GM10266 (cell line): ENCODE data around the gene ZNF76.

Experiments
- DNase-seq: peaks from one replicate; pipeline ENCODE4 v3.0.0; 2012; ENCODE audit errors: extremely low spot score
- TF ChIP-seq, protein P1 (sequence below): IDR thresholded peaks from 2 replicates; pipeline ENCODE4 v1.5.1; 2012; ENCODE audit warnings: mild to moderate bottlenecking, low read depth; ENCODE audit not compliant: control insufficient read depth, insufficient read depth; ENCODE audit errors: missing control alignments

Gene ZNF76

GRCh38 chr6:35237476-35237875 is 22.1 kb upstream of the ZNF76 start:
- no peak for DNase-seq
- TF ChIP-seq, protein P1, sequence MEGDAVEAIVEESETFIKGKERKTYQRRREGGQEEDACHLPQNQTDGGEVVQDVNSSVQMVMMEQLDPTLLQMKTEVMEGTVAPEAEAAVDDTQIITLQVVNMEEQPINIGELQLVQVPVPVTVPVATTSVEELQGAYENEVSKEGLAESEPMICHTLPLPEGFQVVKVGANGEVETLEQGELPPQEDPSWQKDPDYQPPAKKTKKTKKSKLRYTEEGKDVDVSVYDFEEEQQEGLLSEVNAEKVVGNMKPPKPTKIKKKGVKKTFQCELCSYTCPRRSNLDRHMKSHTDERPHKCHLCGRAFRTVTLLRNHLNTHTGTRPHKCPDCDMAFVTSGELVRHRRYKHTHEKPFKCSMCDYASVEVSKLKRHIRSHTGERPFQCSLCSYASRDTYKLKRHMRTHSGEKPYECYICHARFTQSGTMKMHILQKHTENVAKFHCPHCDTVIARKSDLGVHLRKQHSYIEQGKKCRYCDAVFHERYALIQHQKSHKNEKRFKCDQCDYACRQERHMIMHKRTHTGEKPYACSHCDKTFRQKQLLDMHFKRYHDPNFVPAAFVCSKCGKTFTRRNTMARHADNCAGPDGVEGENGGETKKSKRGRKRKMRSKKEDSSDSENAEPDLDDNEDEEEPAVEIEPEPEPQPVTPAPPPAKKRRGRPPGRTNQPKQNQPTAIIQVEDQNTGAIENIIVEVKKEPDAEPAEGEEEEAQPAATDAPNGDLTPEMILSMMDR = no peak

DNA sequence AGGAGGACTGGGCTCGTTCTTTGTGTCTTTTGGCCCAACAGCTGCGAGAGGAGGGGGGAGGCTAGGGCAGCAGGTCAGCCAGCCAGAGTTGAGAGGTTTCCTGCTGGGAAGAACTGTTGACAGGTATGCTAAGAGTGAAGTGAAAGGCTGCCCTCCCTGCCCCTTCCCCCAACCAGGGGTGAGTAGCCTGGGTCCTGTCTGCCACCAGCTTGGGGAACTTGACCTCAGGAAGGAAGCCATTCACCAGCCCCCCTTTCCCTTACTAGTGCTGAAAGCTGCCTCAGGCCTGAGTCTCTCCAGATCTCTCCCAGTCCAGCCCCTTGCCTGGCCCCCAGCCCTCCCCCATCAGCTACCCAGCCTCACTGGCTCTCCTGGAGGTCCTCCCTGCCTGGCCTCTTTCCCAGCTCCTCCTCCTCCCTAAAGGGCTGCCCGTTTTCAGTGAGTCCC is 20.7 kb upstream of the ZNF76 start:
- DNase-seq = no peak
- TF ChIP-seq, protein P1 = no peak

DNA sequence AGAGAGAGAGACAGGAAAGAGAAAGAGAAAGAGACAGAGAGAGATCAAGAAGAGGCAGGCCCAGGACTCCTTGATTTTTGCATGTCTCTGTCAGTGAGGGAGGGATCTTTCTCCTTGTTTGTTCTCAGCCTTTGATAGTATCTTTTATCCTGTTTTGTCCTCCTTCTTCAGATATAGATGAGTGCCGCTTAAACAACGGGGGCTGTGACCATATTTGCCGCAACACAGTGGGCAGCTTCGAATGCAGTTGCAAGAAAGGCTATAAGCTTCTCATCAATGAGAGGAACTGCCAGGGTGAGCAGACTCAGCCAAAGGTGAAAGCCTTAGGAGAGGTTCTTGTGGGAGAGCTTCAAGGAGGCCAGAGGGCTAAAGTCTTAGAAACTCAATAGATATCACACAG is 20.0 kb upstream of the ZNF76 start:
- DNase-seq = no peak
- TF ChIP-seq, protein P1 = no peak

GRCh38 chr6:35240838-35241801 is 18.4 kb upstream of the ZNF76 start:
- TF ChIP-seq, protein P1 = peak; percentile 99
- peak; percentile 79 for DNase-seq

DNA sequence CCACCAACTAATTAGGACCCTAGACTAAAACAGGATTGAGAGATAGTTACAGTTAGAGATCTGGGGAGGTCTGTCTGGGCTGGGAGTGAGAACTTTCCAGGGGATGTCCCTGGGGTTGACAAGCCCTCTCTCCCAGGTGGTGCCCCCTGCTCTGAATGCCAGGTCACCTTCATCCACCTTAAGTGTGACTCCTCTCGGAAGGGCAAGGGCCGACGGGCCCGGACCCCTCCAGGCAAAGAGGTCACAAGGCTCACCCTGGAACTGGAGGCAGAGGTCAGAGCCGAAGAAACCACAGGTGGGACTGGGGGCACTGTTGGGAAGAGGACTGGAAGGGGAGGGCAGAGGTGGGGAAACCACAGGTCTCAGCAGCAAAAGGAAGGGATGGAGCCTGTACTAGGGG is 17.0 kb upstream of the ZNF76 start:
- TF ChIP-seq, protein P1 = no peak

GRCh38 chr6:35242906-35243305 is 16.6 kb upstream of the ZNF76 start:
- no peak for DNase-seq
- TF ChIP-seq, protein P1 = no peak

More for the DNA sequence above, 17.0 kb upstream of the ZNF76 start:
- no peak for DNase-seq

DNA sequence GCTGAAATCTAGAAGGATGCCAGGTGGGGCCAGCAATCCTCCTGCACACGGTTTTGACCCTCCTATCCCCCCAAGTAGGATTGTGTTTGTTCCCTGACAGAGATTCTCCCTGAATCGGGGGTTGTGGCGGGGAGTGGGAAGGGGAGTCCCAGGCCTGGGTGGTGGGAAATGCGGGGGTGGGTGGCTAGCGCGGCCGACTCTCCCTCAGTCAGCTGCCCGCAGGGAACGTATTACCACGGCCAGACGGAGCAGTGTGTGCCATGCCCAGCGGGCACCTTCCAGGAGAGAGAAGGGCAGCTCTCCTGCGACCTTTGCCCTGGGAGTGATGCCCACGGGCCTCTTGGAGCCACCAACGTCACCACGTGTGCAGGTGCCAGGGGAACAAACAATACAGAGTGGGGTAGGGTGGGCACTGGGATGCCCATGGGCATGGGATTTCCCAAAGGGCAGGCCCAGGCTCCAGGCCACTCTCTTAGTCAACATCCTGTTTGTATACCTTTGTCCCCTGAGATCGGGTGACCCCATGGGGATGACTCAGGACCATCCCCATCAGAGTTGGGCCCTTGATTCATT is 16.1 kb upstream of the ZNF76 start:
- no peak for DNase-seq
- TF ChIP-seq, protein P1 = no peak
